IPS DF 19.7 (cell line): Measurements from ENCODE around the gene MISP.

Experiments
- DNase-seq: peaks from one replicate; pipeline ENCODE4 v3.0.0-alpha.2; 2013; ENCODE audit warnings: low read depth, low spot score

Gene MISP

GRCh38 chr19:808423-808775 is 57.5 kb downstream of the MISP start:
- no peak for DNase-seq

DNA sequence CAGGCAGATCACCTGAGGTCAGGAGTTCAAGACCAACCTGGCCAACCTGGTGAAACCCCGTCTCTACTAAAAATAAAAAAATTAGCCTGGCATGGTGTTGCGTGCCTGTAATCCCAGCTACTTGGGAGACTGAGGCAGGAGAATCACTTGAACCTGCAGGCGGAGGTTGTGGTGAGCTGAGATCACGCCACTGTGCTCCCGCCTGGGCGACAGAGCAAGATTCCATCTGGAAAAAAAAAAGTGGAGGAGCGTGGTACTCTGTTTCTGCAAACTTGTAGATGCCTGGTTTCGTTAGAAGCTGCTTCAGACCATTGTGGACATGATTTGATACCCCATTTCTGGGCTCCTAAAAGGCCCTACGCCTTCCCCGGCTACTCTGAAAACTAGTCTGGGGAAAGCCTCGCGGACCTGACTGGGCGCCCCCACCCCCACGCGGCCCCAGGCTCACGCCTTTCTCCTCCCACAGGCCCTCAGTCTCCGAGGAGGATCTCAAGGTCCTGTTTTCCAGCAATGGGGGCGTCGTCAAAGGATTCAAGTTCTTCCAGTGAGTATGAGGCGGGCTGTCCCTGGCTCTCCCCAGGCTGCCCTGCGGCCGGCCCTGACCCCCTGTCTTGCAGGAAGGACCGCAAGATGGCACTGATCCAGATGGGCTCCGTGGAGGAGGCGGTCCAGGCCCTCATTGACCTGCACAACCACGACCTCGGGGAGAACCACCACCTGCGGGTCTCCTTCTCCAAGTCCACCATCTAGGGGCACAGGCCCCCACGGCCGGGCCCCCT is 59.4 kb downstream of the MISP start:
- DNase-seq, result no peak

- no peak for DNase-seq
Observed at GRCh38 chr19:810883-811489, 60.1 kb downstream of the MISP start.

GRCh38 chr19:811506-812048 is 60.7 kb downstream of the MISP start:
- DNase-seq, result no peak

GRCh38 chr19:812049-812746 is 61.3 kb downstream of the MISP start:
- no peak for DNase-seq

GRCh38 chr19:812747-813218 is 61.9 kb downstream of the MISP start:
- DNase-seq, result no peak

- no peak for DNase-seq
Observed at GRCh38 chr19:813219-814151, 62.6 kb downstream of the MISP start.
